DND-41 (cell line): Measurements from ENCODE around the gene FGFR2.

Experiments used
- ATAC-seq: fragments of 200-7000 bp; cut with Tn5 transposase; 3 replicates; pipeline ENCODE4 v1.9.1; 2021; ENCODE audit warnings: low read depth; ENCODE audit not compliant: insufficient read depth
- DNase-seq: peaks from one replicate; pipeline ENCODE4 v3.0.0-alpha.2; 2020
- H2AFZ ChIP-seq: 2 replicates; pipeline ENCODE4 v1.6.0; 2012; ENCODE audit warnings: low read depth, low read length
- H3K27ac ChIP-seq: 2 replicates; pipeline ENCODE4 v1.5.1; 2012; ENCODE audit warnings: low read length, inconsistent platforms
- H3K27me3 ChIP-seq: fragments of 200-600 bp; sonication (generic); 2 replicates; pipeline ENCODE4 v1.6.0; 2012; ENCODE audit warnings: low read length, mild to moderate bottlenecking, inconsistent platforms; ENCODE audit not compliant: insufficient read depth, poor library complexity
- H3K36me3 ChIP-seq: 2 replicates; pipeline ENCODE4 v1.5.1; 2012; ENCODE audit warnings: low read length, inconsistent platforms; ENCODE audit not compliant: insufficient read depth
- H3K4me1 ChIP-seq: 2 replicates; pipeline ENCODE4 v1.5.1; 2012; ENCODE audit warnings: mild to moderate bottlenecking, low read length; ENCODE audit not compliant: insufficient read depth
- H3K4me2 ChIP-seq: 2 replicates; pipeline ENCODE4 v1.6.0; 2012; ENCODE audit warnings: mild to moderate bottlenecking, moderate library complexity, low read length, inconsistent platforms; ENCODE audit not compliant: insufficient read depth
- H3K4me3 ChIP-seq, 2 experiments: fragments of 200-600 bp in 1 of 2; shearing (Covaris generic) in 1 of 2; 2 replicates each; pipeline ENCODE4 v1.5.1; 2012 to 2016; ENCODE audit warnings: inconsistent platforms in 2 of 2, low read length in 2 of 2, mild to moderate bottlenecking in 2 of 2, low read depth in 1 of 2, moderate library complexity in 1 of 2
- H3K79me2 ChIP-seq: 2 replicates; pipeline ENCODE4 v1.6.0; 2012; ENCODE audit warnings: low read length, inconsistent platforms; ENCODE audit not compliant: insufficient read depth
- H3K9ac ChIP-seq: 2 replicates; pipeline ENCODE4 v1.6.0; 2012; ENCODE audit warnings: low read depth, mild to moderate bottlenecking, inconsistent platforms, low read length, moderate library complexity
- H3K9me3 ChIP-seq: 2 replicates; pipeline ENCODE4 v1.5.1; 2012; ENCODE audit warnings: low read length, moderate library complexity, mild to moderate bottlenecking, inconsistent platforms; ENCODE audit not compliant: insufficient read depth, severe bottlenecking
- H4K20me1 ChIP-seq: 2 replicates; pipeline ENCODE4 v1.6.0; 2012; ENCODE audit warnings: low read length; ENCODE audit not compliant: insufficient read depth
- EZH2 ChIP-seq: IDR thresholded peaks from 3 replicates; pipeline ENCODE4 v1.6.1; 2012; ENCODE audit warnings: borderline replicate concordance, low read depth, mild to moderate bottlenecking, moderate library complexity, low read length, inconsistent platforms; ENCODE audit not compliant: severe bottlenecking
- TF ChIP-seq, protein P1 (sequence below): IDR thresholded peaks from 2 replicates; pipeline ENCODE4 v1.5.1; 2012; ENCODE audit warnings: borderline replicate concordance, low read length, moderate library complexity, mild to moderate bottlenecking; ENCODE audit not compliant: poor library complexity, severe bottlenecking; ENCODE audit errors: extremely low read depth

Gene FGFR2

GRCh38 chr10:121576139-121576538, 22.1 kb downstream of the FGFR2 start:
- H3K9me3 ChIP-seq = no peaks in the 10 kb centered on the region
- H3K9ac ChIP-seq = no peak overlapping the region
- ATAC-seq = no peak
- no peaks in the 10 kb centered on the region for H3K36me3 ChIP-seq
- no peak for DNase-seq
- no peaks in the 10 kb centered on the region for H3K79me2 ChIP-seq
- H3K4me2 ChIP-seq = no peak overlapping the region
- H3K27me3 ChIP-seq = no peaks in the 10 kb centered on the region
- no peaks in the 10 kb centered on the region for H3K4me1 ChIP-seq
- no peak overlapping the region for H3K4me3 ChIP-seq
- TF ChIP-seq, protein P1, sequence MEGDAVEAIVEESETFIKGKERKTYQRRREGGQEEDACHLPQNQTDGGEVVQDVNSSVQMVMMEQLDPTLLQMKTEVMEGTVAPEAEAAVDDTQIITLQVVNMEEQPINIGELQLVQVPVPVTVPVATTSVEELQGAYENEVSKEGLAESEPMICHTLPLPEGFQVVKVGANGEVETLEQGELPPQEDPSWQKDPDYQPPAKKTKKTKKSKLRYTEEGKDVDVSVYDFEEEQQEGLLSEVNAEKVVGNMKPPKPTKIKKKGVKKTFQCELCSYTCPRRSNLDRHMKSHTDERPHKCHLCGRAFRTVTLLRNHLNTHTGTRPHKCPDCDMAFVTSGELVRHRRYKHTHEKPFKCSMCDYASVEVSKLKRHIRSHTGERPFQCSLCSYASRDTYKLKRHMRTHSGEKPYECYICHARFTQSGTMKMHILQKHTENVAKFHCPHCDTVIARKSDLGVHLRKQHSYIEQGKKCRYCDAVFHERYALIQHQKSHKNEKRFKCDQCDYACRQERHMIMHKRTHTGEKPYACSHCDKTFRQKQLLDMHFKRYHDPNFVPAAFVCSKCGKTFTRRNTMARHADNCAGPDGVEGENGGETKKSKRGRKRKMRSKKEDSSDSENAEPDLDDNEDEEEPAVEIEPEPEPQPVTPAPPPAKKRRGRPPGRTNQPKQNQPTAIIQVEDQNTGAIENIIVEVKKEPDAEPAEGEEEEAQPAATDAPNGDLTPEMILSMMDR = no peak
- no peak for TF ChIP-seq EZH2
- no peak overlapping the region for H3K27ac ChIP-seq
- no peaks in the 10 kb centered on the region for H4K20me1 ChIP-seq
- H2AFZ ChIP-seq = no peak overlapping the region

- Histone ChIP-seq H3K9ac (no peak overlapping the region), H3K9me3 (no peaks in the 10 kb centered on the region), H3K79me2 (no peaks in the 10 kb centered on the region), H3K4me2 (no peak overlapping the region), H3K36me3 (no peaks in the 10 kb centered on the region), H3K4me1 (no peaks in the 10 kb centered on the region), H3K4me3 (no peak overlapping the region), H2AFZ (no peak overlapping the region), H4K20me1 (no peaks in the 10 kb centered on the region), H3K27me3 (no peaks in the 10 kb centered on the region), H3K27ac (no peak overlapping the region)
- TF ChIP-seq, protein P1 = no peak
- TF ChIP-seq EZH2 = no peak
- DNase-seq (no peak), ATAC-seq (no peak)
These were observed 23.6 kb downstream of the FGFR2 start for GRCh38 chr10:121574519-121575166.

- Histone ChIP-seq H3K9ac (no peak overlapping the region), H3K79me2 (no peaks in the 10 kb centered on the region)
- TF ChIP-seq EZH2 = no peak
- TF ChIP-seq, protein P1 = no peak
These were observed 24.7 kb downstream of the FGFR2 start for GRCh38 chr10:121573538-121573941.

More at GRCh38 chr10:121573538-121573941, 24.7 kb downstream of the FGFR2 start:
- DNase-seq (no peak), ATAC-seq (no peak)
- no peaks in the 10 kb centered on the region for H3K27me3 ChIP-seq
- H2AFZ ChIP-seq = no peak overlapping the region
- H3K4me2 ChIP-seq = no peak overlapping the region
- H3K27ac ChIP-seq = no peak overlapping the region
- H3K36me3 ChIP-seq = no peaks in the 10 kb centered on the region
- no peaks in the 10 kb centered on the region for H4K20me1 ChIP-seq
- H3K4me3 ChIP-seq = no peak overlapping the region
- H3K4me1 ChIP-seq = no peaks in the 10 kb centered on the region
- no peaks in the 10 kb centered on the region for H3K9me3 ChIP-seq
